Kidney glomerular epithelial cell (primary cell): Measurements from ENCODE around the gene TOR1B.
"Not testable (repeated sequence)": the region's sequence is repeated elsewhere in the genome, so short reads cannot be mapped to it uniquely, and the experiment has no call there.

Source experiments
- DNase-seq: peaks from one replicate; lab custom pipeline; 2025; lab: John Stamatoyannopoulos, UW

The TOR1B gene

DNA sequence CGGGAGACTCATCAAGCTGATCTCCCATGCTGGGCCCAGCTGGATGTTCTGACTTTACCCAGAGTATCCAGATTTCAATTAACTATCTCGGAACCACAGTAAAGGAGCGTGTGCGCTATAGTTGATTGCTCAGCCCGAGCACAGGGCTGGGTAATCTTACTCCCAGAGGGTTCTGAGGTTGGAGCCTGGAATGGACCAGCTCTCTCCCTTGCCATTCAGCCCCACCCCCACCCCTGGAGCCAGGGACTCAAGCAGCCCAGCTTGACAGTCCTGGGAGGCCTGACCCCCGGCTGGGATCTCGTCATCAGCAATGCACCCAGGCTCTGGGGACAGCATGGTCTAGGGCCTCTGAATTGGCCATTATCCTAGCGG, 26.4 kb upstream of the TOR1B start:
- DNase-seq: no peak

DNA sequence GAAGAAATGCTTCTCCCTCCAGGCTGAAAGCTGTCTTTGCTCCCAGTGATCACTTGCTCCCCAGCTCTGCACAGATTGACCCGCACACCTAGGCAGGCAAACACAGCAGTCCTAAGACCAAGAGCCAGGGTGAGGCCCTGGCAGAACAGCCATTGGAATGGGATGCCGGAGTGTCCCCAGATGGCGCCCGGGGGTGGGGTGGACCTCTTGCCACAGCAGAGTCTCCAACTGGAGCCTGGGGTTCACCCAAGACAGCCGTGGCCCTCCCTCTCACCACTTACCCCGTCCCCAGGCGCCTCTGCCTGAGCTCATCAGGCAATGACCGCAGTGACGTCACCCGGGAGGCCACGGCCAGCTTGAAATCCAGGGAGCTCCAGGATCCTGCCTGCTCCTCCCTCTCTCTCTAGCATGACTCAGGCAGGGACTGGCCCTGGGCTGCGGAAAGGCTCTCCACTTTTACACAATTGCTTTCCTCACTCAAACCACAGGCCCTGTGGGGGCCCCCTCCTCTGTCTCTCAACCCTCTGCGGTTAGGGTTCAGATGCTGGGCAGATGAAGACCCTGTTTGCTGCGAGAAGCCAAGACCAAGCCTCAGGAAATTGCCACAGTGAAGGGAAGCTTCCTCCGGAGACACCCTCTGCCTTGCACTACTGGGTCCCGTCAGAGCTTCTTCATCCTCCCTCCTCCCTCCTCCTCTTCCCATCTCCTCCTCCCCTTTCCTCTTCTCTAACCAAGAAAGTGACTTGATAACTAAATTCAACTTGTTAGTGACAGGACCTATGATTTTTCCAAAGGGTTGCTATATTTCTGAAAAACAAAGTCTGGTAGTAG, 25.8 kb upstream of the TOR1B start:
- DNase-seq: peak; percentile 97

DNA sequence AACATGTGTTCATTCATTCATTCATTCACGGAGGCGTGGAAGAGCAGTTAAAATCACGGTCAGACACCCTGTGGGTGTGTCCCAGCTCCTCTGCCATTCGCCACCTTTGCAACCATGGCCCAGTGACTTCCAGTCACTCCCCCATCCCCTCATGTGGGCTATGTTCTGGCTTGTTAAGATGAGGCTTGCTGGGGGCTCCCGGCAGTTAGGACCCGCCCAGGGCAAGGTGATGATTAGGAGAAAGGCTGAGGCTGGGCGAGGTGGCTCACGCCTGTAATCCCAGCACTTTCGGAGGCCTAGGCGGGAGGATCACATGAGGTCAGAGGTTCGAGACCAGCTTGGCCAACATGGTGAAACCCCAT, 25.2 kb upstream of the TOR1B start:
- peak; percentile 62 for DNase-seq

DNA sequence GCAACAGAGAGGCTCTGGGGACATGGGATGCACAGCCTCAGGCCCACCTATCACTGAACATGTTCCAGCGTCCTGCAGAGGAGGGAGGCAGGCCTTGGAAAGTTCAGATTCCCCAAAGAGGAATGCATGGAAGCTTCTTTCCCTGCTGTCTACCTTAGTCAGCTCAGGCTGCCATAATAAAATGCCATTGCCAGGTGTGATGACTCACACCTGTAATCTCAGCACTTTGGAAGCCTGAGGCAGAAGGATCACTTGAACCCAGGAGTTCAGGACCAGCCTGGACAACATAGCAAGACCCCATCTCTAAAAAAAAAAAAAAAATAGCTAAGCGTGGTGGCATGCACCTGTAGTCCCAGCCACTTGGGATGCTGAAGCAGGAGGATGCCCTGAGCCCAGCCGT, 24.5 kb upstream of the TOR1B start:
- DNase-seq: no peak

DNA sequence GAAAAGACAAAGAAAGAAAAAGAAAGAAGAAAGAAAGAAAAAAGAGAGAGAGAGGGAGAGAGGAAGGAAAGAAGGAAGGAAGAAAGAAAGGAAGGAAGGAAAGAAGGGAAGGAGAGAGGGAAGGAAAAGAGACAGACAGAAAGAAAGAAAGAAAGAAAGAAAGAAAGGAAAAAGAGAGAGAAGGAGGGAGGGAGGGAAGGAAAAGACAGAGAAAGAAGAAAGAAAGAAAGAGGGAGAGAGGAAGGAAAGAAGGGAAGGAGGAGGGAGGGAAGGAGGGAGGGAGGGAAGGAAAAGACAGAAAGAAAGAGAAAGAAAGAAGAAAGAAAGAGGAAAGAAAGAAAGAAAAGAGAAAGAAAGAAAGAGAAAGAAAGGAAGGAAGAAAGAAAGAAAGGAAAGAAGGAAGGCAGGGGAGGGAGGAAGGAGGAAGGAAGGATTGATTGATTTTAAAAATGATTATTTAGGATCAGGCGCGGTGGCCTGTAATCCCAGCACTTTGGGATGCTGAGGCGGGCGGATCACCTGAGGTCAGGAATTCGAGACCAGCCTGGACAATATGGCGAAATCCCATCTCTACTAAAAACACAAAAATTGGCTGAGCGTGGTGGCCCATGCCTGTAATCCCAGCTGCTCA, 23.3 kb upstream of the TOR1B start:
- DNase-seq: no peak

DNA sequence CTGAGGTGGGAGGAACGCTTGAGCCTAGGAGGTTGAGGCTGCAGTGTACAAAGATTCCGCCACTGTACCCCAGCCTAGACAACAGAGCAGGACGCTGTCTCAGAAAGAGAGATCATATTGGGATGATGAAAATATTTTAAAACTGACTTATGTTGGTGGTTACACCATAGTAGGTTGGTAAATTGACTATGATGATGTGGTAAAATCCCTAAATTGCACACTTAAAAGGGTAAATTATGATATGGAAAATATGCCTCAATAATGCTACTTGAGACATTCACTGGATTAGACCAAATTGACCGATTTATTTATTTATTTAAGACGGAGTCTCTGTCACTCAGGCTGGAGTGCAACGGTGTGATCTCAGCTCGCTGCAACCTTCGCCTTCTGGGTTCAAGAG, 21.9 kb upstream of the TOR1B start:
- no peak for DNase-seq

DNA sequence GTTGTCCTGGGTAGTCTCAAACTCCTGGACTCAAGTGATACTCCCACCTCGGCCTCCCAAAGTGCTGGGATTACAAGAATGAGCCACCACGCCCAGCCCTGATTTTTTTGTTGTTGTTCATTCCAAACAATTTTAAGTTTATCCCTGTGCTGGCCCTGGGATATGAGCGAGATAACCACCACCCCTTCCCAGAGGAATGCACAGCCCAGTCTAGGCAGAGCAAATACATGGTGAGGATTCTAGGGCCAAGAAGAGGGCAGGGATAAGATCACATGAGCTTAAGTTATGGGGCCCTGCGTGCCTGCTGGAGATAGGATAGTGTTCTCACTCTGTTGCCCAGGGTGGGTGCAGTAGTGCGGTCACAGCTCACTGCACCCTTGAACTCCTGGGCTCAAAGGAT, 21.0 kb upstream of the TOR1B start:
- DNase-seq: no peak

DNA sequence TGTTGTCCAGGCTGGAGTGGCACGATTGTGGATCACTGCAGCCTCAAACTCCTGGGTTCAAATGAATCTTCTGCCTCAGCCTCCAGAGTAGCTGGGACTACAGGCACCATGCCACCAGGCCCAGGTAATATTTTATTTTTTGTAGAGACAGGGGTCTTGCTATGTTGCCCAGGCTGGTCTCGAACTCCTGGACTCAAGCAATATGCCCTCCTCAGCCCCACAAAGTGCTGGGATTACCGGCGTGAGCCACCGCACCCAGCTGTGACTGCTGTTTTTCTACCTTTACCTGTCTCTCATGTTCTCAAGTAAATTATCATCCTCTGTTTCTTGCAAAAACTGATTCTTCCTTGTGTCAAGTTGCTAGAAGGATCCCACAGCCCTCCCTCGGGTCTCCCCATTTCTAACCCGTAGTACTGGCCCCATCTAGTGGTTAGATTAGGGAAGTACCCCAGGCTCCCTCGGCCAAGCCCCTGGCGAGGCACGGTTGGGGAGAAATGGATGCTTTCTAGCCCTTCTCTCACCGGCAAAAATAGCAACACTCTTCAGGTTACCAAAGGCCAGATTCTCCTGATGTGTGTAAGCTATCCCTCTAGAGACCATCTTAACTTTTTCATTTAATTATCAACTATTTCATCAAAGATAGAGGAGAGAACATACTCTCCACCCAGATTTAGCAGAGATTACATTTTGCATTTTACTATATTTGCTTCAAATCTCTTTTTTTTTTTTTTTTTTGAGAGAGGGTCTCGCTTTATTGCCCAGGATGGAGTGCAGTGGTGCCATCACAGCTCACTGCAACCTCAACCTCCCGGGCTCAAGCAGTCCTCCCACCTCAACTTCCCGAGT, 19.2 kb upstream of the TOR1B start:
- peak; percentile 58 for DNase-seq

DNA sequence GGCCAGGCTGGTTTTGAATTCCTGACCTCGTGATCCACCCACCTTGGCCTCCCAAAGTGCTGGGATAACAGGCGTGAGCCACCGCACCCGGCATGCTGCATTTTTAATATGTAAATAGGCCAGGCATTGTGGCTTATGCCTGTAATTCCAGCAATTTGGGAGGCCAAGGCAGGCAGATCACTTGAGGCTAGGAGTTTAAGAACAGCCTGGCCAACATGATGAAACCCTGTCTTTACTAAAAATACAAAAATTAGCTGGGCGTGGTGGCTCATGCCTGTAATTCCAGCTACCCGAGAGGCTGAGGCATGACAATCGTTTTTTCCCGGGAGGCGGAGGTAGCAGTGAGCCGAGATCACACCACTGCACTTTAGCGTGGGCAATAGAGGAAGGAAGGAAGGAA, 18.0 kb upstream of the TOR1B start:
- DNase-seq: not testable (repeated sequence)

DNA sequence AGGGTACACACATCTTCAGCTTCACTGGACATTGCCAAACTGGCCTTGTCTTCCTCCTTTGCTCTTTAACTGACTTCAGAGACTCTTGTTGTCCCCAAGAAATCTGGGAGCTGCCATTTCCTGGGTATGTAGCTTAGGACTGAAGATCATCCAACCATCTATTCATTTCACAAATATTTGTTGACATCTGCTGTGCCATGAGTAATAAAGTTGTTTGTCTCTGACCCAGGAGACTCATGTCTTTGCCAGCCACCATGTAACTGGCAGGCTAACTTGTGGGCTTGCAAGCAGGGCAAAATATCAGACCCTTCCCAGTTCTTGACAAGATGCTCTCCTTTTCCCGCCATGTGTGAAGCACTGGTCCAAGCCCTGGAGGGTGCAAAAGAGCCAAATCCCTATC, 17.1 kb upstream of the TOR1B start:
- no peak for DNase-seq

DNA sequence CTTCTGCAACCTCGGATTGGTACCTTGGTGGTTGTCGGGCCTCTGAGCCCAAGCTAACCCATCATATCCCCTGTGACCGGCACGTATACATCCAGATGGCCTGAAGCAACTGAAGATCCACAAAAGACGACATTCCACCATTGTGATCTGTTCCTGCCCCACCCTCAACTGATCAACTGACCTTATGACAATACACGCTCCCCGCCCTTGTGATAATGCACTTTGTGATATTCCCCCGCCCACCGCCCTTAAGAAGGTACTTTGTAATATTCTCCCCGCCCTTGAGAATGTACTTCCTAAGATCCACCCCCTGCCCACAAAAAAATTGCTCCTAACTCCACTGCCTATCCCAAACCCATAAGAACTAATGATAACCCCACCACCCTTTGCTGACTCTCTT, 16.5 kb upstream of the TOR1B start:
- no peak for DNase-seq

DNA sequence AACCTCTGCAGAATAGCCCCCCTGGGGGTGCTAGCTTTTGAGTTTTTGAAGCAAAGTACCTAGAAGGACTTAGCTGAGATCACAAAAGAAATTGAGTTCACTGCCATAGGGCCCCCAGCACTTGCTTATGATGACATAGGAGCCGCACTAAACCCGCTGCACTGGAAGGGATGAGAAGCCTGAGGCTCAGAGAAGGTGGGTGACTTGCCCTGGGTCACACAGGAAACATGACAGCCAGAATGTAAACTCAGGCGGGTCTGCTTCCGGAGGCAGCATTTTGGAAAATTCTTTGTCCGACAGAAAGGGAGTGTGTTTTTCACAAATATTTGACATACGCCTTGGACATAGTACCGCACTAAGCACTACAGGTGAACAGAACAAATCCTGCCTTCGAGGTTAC, 8.4 kb upstream of the TOR1B start:
- DNase-seq: no peak

DNA sequence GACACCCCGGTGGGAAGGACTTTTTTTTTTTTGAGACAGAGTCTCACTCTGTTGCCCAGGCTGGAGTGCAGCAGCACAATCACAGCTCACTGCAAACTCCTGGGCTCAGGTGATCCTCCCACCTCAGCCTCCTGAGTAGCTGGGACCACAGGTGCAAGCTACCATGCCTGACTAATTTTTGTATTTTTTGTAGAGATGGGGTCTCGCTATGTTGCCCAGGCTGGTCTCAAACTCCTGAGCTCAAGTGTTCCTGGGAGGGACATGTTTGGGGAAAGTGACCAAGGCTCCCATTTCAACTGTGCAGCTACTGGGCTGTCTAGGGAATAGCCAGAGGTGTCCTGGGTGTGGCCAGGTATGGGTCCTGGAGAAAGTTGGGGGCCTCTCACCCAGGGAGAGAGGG, 7.0 kb upstream of the TOR1B start:
- not testable (repeated sequence) for DNase-seq

DNA sequence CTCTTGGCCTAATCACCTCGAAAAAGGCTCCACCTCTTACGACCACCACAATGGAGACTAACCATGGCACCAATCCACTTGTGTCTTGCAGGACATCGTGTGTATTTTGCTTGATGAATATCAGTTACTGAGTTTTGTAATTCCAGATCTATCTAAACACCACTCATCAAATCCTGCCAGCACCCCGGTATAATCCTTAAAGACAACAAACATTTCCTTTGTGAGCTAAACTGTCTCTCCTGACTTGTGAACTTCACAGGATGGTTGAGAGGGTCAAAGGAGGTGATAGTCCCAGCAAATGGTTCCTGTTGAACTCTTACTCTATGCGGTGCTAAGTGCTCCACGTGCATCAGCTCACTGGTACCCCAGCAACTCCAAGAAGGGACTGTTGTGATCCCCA, 4.0 kb upstream of the TOR1B start:
- DNase-seq: no peak

DNA sequence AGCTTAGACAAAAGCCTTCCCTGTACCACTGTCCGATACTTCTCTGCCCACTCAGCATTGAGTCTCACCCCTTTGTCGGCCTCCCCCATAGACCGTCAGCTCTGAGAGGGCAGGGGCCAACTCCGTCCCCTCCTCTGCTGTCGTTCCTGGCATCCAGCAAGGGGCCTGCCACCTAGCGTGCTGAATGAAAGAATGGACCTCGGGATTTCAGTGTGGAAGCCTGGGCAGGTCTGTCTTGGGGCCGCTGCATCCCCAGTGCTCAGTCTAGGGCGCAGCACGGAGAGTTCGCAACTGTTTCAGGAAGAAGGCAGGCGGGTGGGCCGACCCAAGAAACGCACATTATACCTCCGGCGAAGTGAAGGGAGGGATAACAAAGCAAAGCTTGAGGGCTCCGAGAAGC, 1.5 kb upstream of the TOR1B start:
- no peak for DNase-seq

DNA sequence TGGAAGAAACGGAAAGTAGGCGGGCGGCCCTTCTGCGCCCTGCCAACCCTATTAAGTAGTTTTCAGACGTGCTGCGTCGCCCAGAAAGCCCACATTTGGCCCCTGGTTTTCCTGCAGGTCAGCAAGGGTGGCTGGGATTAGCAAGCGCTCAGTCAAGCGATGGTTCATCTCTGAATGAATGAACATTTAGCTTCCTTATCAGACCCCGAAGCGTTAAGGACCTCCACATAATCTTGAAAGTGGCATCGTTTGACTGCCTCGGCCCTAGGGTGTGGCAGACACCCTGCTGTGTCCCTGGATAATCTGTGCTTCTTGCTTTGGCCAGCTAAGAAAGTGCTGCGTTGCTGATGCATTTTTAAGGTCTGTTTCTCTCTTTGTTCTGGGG, 684 bp downstream of the TOR1B start:
- no peak for DNase-seq

DNA sequence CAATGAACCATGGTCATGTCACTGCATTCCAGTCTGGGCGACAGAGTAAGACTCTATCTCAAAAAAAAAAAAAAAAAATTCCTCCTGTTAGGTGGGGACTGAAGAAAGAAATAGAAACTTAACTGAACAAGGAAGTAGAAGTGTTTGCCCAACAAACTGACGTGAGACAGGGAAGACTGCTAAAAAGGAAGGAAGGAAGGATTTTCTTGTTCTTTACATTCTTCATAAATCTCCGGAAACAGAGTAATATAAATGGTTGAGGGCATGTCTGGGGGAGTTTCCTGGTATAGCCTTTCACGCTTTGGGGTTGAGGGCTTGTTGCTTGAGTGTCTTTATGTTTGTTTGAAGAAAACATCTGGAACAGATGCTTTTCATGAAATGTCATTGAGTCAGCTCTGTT, 3.1 kb downstream of the TOR1B start:
- no peak for DNase-seq

DNA sequence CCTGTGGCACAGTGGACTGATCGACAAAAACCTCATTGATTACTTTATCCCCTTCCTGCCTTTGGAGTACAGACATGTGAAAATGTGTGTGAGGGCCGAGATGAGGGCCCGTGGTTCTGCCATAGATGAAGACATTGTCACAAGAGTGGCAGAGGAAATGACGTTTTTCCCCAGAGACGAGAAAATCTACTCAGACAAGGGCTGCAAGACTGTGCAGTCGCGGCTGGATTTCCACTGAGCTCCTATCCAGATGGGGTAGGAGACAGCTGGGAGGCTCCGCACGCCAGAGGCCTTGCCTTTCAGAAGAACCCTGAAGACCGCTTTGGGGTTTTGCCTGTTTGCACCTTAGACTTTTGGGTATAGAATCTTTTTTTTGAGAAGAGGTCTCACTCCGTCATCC, 6.4 kb downstream of the TOR1B start:
- no peak for DNase-seq

DNA sequence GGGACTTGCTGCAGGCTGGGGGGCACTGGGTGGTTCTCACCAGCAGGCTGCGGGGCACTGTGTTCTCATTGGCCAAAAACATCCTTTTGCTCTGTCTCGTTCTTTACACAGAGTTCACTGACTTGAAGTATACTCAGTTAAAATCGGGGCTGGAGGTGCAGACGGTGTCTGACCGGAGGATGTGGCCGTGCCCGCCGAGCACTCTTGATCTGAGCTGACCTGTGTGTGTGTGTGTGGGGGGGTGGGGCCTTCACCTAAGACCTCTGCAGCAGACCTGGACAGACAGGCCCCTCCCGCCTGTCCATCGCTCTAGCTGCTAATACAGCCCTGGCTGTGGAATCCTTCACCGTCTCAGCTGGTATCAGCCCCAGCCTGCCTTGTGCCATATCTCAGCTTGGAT, 7.1 kb downstream of the TOR1B start:
- no peak for DNase-seq

DNA sequence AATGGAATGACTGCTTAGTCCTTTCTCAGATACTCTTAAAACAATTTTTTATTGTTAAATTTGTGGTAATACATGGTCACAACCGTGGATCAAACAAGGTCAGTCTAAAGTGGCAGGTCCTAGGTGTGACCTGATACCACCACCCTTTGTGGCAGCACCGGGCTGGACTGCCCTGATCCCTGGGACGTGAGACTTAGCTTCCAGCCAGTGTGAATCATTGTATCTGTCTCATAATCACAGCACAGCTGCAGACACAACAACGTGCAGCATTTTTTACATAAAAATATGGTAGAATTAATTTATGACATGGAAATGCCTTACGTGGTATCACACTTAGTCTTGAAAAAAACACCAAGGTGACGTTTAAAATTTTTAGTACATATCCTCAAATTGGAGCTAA, 7.8 kb downstream of the TOR1B start:
- no peak for DNase-seq

DNA sequence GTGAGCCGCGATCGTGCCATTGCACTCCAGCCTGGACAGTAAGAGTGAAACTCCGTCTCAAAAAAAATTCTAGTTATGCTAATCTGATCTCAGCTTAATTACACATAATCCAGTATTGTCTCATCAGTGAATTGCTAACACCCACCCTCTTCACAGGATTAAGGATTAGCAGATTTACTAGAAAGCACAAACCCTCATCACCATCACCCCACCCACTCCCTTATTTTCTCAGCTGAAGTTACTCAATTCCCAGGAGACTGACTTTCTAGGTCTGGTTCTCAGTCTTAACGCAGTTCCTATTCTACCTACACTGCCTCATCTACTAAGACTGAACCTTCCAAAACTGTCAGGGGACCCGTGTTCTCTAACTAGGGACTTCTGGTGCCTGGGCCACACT, 9.0 kb downstream of the TOR1B start:
- DNase-seq: no peak

DNA sequence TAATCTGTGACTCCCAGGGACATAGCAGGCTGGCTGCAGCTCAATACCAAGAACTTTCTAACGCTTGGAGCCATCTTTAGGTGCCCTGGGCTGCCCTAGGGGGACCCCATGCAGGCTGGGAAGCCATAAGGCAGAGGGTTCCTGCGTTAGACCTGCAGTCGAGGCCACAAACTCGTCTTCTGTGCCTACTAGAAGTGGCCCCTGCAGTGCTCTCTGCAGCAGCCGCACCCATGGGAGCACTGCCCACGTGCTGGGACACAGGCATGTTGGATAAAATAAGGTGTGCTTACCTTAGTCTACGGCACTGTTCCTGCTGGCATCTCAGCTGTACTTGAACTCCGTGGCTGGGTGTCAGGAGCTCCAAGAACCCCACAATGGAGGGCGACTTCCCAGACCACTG, 9.4 kb downstream of the TOR1B start:
- DNase-seq: no peak

DNA sequence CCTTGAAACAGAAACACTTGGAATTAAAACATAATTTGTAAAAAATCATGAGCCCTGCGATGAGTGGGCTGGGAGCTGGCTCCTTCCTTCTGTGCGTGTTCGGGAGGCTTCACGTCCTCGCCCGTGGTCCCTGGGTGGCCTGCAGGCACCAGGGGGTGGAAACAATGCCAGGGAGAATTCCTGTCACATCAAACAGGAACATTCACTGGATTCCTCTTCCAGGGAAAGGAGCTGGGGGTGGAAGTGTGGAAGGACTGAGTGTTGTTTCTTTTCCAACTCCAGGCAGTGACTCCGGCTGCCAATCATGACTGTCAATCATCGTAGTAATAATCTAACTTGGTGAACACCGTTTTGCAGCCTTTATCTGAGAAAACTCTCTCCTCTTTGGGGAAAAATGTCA, 10.7 kb downstream of the TOR1B start:
- DNase-seq: no peak
